Lung (tissue), 12 donors: ENCODE results near the gene HPS4. TPM values are rescaled to one million over a fixed set of nuclear protein-coding genes. Genes with fewer than 3 reads are reported as not detected.

Source experiments
- ATAC-seq: fragments of 200-7000 bp; cut with Tn5 transposase; one replicate; pipeline ENCODE4 v1.9.1; 2020; ENCODE audit warnings: moderate number of reproducible peaks; ENCODE audit not compliant: insufficient read depth, low FRiP score
- DNase-seq, 3 donors: peaks; one replicate each; pipeline ENCODE4 v3.0.0-alpha.2; 2013 to 2017
- H3K27ac ChIP-seq, 2 donors: one replicate each; pipeline ENCODE4 v1.5.1; 2013; ENCODE audit warnings: mild to moderate bottlenecking in 2 of 2, moderate library complexity in 2 of 2, control low read depth in 1 of 2, inconsistent platforms in 1 of 2, low read depth in 1 of 2, low read length in 1 of 2
- H3K27me3 ChIP-seq, 3 donors: one replicate each; pipeline ENCODE4 v1.5.1; 2013; ENCODE audit warnings: low read length in 2 of 3; ENCODE audit not compliant: control insufficient read depth in 3 of 3, insufficient read depth in 3 of 3
- H3K36me3 ChIP-seq, 4 donors: one replicate each; pipeline ENCODE4 v1.5.1; 2013; ENCODE audit warnings: low read length in 4 of 4, mild to moderate bottlenecking in 1 of 4, moderate library complexity in 1 of 4; ENCODE audit not compliant: control insufficient read depth in 4 of 4, insufficient read depth in 4 of 4
- H3K4me1 ChIP-seq, 5 donors: one replicate each; pipeline ENCODE4 v1.5.1; 2013; ENCODE audit warnings: low read length in 5 of 5, mild to moderate bottlenecking in 2 of 5, moderate library complexity in 1 of 5; ENCODE audit not compliant: control insufficient read depth in 5 of 5, insufficient read depth in 5 of 5
- H3K4me3 ChIP-seq: one replicate; pipeline ENCODE4 v1.5.1; 2013; ENCODE audit warnings: mild to moderate bottlenecking, control low read depth, moderate library complexity
- H3K9ac ChIP-seq, 2 donors: one replicate each; pipeline ENCODE4 v1.5.1; 2013; ENCODE audit warnings: low read length in 2 of 2, control low read depth in 1 of 2; ENCODE audit not compliant: insufficient read depth in 1 of 2
- H3K9me3 ChIP-seq, 4 donors: one replicate each; pipeline ENCODE4 v1.5.1; 2013; ENCODE audit warnings: low read length in 3 of 4, mild to moderate bottlenecking in 1 of 4, moderate library complexity in 1 of 4; ENCODE audit not compliant: control insufficient read depth in 4 of 4, insufficient read depth in 3 of 4
- WGBS, 2 donors: extraction: QIAGEN DNeasy Blood & Tissue Kit; methylation state at CpG; one replicate each; pipeline ENCODE4 v1.1.7; 2013; 5-methylcytosine and 5-hydroxymethylcytosine counted together
- polyA plus RNA-seq, 2 donors: library from polyadenylated mRNA; stranded (reverse); fragments of 200-250 nt; gene quantifications; one replicate each; pipeline ENCODE4 v1.2.1, GENCODE V29; 2013
- total RNA-seq, 2 donors: library from RNA; depleted of rRNA in 1 of 2; stranded (reverse); fragments of >200 nt in 1 of 2; gene quantifications; one replicate each; pipeline ENCODE4 v1.2.1, GENCODE V29; 2014 to 2021
- TF ChIP-seq, protein P1 (sequence below): IDR thresholded peaks from 2 replicates; pipeline ENCODE4 v1.5.1; 2012; ENCODE audit warnings: mild to moderate bottlenecking; ENCODE audit errors: control extremely low read depth, extremely low read depth
- donor health status: control.
- donor health status: control.
- donor health status: Bipolar disorder and iron deficiency.
- donor health status: healthy.
- donor health status: DM: yes; HTN: yes; CAD: no.

Gene HPS4
- total and polyA plus RNA-seq, 4 donors: 14.0 to 48.5 (median 23.4) TPM

DNA sequence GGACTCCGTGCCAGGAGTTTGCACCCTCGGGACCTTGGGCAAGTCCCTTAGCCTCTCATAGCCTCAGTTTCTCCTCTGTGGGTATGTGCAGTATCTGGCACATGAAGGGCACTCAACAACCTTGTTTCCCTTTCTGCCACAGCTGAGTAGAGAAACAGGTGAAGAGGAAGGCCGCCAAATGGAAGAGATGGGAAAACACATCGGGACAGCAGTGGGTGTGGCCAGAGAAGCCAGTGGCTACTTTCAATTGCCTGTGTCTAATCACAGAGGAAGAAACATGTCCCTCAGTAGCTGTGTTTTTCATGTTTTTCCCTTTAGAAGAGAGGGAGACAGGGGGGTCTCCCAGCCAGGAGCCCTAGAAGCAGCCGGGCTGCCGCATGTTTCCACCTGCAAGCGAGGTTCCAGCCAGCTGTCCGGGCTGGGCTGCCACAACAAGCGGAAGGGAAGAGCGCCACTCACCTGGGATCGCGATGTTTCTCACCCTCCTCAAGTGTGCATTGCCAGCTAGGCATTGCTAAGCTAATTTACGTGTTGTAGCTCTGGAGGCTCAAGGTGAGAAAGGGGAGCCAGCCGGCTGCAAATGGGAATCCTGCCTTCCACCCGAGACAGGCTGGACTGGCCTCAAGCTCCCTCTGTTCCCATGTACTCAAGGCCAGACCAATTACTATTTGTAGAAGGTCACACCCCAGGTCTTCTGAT is 37.9 kb downstream of the HPS4 start:
- Histone ChIP-seq H3K27me3 (no peaks in the 10 kb centered on the region), H3K9ac (no peak overlapping the region), H3K27ac (no peak overlapping the region), H3K9me3 (no peaks in the 10 kb centered on the region), H3K4me1 (no peaks in the 10 kb centered on the region), H3K36me3 (peaks cover 0 to 3% (median 0%) of the 10 kb centered on the region in 4 donors), H3K4me3 (no peak overlapping the region)
- WGBS, 2 donors: 77 to 85% methylated on average over 15 of the region's 15 CpGs
- DNase-seq: no peak
- TF ChIP-seq, protein P1, sequence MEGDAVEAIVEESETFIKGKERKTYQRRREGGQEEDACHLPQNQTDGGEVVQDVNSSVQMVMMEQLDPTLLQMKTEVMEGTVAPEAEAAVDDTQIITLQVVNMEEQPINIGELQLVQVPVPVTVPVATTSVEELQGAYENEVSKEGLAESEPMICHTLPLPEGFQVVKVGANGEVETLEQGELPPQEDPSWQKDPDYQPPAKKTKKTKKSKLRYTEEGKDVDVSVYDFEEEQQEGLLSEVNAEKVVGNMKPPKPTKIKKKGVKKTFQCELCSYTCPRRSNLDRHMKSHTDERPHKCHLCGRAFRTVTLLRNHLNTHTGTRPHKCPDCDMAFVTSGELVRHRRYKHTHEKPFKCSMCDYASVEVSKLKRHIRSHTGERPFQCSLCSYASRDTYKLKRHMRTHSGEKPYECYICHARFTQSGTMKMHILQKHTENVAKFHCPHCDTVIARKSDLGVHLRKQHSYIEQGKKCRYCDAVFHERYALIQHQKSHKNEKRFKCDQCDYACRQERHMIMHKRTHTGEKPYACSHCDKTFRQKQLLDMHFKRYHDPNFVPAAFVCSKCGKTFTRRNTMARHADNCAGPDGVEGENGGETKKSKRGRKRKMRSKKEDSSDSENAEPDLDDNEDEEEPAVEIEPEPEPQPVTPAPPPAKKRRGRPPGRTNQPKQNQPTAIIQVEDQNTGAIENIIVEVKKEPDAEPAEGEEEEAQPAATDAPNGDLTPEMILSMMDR: no peak
- ATAC-seq: no peak

DNA sequence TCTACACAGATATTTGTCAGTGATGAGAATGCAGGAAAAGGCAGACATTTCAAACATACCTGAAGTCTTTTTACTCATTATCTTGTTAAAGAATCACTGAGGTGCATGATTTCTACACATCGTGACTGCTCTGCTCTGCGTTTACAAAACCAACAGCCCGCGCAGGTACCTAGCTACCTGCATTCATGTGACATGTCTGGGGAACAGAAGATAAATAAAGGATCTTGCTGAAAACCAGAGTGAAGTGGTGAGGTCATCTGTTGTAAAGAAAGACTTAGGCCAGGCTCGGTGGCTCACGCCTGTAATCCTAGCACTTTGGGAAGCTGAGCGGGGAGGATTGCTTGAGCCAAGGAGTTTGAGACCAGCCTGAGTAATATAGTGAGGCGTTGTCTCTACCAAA is 38.8 kb downstream of the HPS4 start:
- no peak overlapping the region for H3K4me3 ChIP-seq
- H3K9me3 ChIP-seq: no peaks in the 10 kb centered on the region
- DNase-seq (peak in 1 of 3 donors; percentile 8), ATAC-seq (no peak)
- no peaks in the 10 kb centered on the region for H3K27me3 ChIP-seq
- no peak overlapping the region for H3K27ac ChIP-seq
- 72 to 82% methylated on average over 8 of the region's 8 CpGs for WGBS, 2 donors
- TF ChIP-seq, protein P1: no peak
- H3K4me1 ChIP-seq: no peaks in the 10 kb centered on the region
- peaks cover 0 to 3% (median 0%) of the 10 kb centered on the region in 4 donors for H3K36me3 ChIP-seq
- no peak overlapping the region for H3K9ac ChIP-seq

DNA sequence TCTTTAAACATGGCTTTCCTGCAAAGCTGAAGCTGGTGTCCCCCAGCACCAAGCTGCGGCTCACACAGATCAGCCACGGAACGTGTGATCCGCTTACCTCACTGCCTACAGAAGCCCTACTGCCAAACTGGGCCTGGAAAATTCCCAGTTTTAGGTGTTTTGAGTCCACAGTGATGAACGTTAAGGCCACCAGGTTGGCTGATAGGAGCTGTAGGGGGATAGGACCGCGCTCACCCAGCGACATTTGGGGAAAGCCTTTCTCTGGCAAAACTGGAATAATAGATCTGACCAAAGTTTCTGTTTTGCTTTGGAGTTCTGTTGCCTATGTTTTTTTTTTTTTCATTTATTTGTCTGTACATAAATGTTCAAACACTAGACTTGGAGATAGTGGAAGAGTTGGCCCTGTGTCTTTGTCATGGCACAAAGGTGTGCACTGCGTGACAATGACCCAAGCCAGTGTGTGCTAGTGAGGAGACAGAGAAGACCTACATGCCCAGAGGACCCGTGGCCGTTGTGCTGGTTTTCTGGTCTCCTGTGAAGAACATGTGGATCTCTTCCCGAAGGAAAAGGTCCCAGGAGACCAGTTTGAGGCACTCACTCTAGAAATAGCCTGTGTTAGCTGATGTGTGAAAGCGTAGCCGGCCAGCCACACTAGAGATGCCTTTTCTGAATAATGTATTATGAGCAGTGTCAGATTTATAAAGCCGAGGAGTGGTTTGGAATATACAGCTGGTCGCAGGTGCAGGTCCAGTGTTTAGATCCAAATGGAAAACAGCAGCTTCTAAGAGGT is 39.5 kb downstream of the HPS4 start:
- Histone ChIP-seq H3K9me3 (no peaks in the 10 kb centered on the region), H3K27me3 (no peaks in the 10 kb centered on the region), H3K27ac (no peak overlapping the region), H3K4me1 (no peaks in the 10 kb centered on the region), H3K4me3 (no peak overlapping the region), H3K36me3 (peaks cover 0 to 3% (median 0%) of the 10 kb centered on the region in 4 donors), H3K9ac (no peak overlapping the region)
- TF ChIP-seq, protein P1: no peak
- ATAC-seq (no peak), DNase-seq (no peak)
- WGBS, 2 donors: 91 to 93% methylated on average over 16 of the region's 16 CpGs
